ENCODE results near the gene FOXP2. TPM values are rescaled to one million over a fixed set of nuclear protein-coding genes. Genes with fewer than 3 reads are reported as not detected.
"Not testable (repeated sequence)": the region's sequence is repeated elsewhere in the genome, so short reads cannot be mapped to it uniquely, and the experiment has no call there.

Gene FOXP2
- total and polyA plus RNA-seq, 2 of the 4 experiments (the other 2 are of a cell fraction) = 0.89 to 1.1 TPM

DNA sequence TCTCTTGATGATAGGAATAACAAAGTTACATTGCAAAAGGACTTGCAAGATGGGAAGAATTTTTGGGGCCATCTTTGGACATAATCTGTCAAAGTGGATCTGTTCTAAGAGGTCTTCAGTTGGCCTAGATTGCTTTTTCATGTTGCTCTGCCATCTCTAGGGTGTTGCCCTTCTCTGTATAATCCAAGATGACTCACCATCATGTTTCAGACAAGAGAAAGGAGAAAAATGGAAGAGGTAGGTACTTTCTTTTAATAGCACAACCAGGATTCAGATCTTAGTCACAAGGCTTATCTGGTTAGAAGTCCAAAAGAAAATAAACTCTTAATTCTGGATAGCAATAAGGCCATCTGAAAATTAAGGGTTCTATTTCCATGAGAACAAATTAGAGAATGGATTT lies 38.7 kb upstream of the FOXP2 start:
- no peak overlapping the region for H2BK15ac ChIP-seq (ENCODE audit: low read depth, low read length)
- no peak overlapping the region for H4K5ac ChIP-seq (ENCODE audit: low read depth, low read length)
- in situ Hi-C loops (cut with MboI; ENCODE audit: low sequenced_read_pairs) = no loop called here
- no peak overlapping the region for H3K14ac ChIP-seq (replicated peaks; ENCODE audit: low read depth, low read length)
- no peak for TF ChIP-seq RCOR1 (IDR thresholded peaks at IDR 0.05; ENCODE audit: insufficient replicate concordance, low read length)
- no peak for TF ChIP-seq RAD21 (IDR thresholded peaks at IDR 0.05; ENCODE audit: low read length)
- TF ChIP-seq RFX5 (IDR thresholded peaks at IDR 0.05; ENCODE audit: low read depth, low read length) = no peak
- H2AFZ ChIP-seq (replicated peaks; ENCODE audit: low read length, poor library complexity) = no peak overlapping the region
- no peaks in the 10 kb centered on the region for H3K27me3 ChIP-seq (ENCODE audit: control insufficient read depth, insufficient read depth, low read length)
- H3K4ac ChIP-seq (ENCODE audit: low read depth, low read length) = no peak overlapping the region
- H3K4me3 ChIP-seq (ENCODE audit: insufficient read depth, low read depth, low read length) = no peak overlapping the region
- no peaks in the 10 kb centered on the region for H3K79me1 ChIP-seq (ENCODE audit: low read depth in 1 of 2, low read length in 2 of 2)
- no peak overlapping the region for H3K23ac ChIP-seq (ENCODE audit: low read depth, low read length)
- no peaks in the 10 kb centered on the region for H3K9me3 ChIP-seq (ENCODE audit: control insufficient read depth, insufficient read depth, low read length)
- POLR2A ChIA-PET (ENCODE audit: unreplicated experiment) = no interaction called here
- no peak overlapping the region for H3K56ac ChIP-seq (ENCODE audit: extremely low read depth, insufficient read depth, low read length)
- no peak for ATAC-seq (ENCODE audit: low read depth)
- intact Hi-C loops (cut with micrococcal nuclease) = no loop called here
- no peak overlapping the region for H3K27ac ChIP-seq (ENCODE audit: insufficient read depth, low read length)
- H2BK20ac ChIP-seq (ENCODE audit: low read depth, low read length) = no peak overlapping the region
- no peak overlapping the region for H2BK120ac ChIP-seq (ENCODE audit: low read depth, low read length)
- no peaks in the 10 kb centered on the region for H4K20me1 ChIP-seq (ENCODE audit: insufficient read depth, low read length)
- H4K91ac ChIP-seq (ENCODE audit: insufficient read depth, low read depth, low read length) = no peak overlapping the region
- no peak overlapping the region for H4K8ac ChIP-seq (ENCODE audit: low read depth in 2 of 2, low read length in 2 of 2)
- no peak overlapping the region for H3K4me2 ChIP-seq (ENCODE audit: low read depth, low read length)
- no TSS peak for BruUV-seq (replicated peaks)
- no peaks in the 10 kb centered on the region for H3K4me1 ChIP-seq (ENCODE audit: control insufficient read depth, insufficient read depth, low read length)
- H2BK5ac ChIP-seq (ENCODE audit: low read depth, low read length, poor library complexity, severe bottlenecking) = no peak overlapping the region
- no peak overlapping the region for H3K9ac ChIP-seq (ENCODE audit: low read depth, low read length)
- no peak for DNase-seq
- H3K18ac ChIP-seq (ENCODE audit: low read depth, low read length) = no peak overlapping the region
- H2AK5ac ChIP-seq (ENCODE audit: low read depth, low read length) = no peak overlapping the region
- H2AK9ac ChIP-seq (replicated peaks; ENCODE audit: low read depth, low read length, poor library complexity) = no peak overlapping the region
- H3K36me3 ChIP-seq (ENCODE audit: control insufficient read depth, insufficient read depth, low read length) = no peaks in the 10 kb centered on the region
- CTCF ChIA-PET = no interaction called here
- H3K9me1 ChIP-seq (ENCODE audit: insufficient read depth, low read length) = no peaks in the 10 kb centered on the region
- dilution Hi-C loops (cut with HindIII; ENCODE audit: low sequenced_read_pairs, unreplicated experiment) = no loop called here

DNA sequence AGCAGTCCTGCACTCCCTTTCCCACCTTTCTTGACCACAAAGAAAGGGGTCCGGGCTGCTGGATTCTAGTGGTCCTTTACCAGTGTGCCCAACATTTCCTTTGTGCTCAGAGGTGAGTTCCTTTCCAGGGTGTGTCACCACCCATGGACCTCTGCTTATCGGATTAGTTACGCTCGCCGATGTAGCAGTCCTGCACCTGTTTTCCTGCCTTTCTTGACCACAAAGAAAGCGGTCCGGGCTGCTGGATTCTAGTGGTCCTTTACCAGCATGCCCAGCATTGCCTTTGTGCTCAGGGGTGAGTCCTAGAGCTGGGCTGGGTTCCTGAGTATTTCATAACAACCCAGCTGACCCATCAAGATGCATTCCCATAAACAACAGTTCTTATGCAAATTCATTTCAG lies 30.7 kb upstream of the FOXP2 start:
- H2AK5ac ChIP-seq (ENCODE audit: low read depth, low read length); H3K4me2 ChIP-seq (ENCODE audit: low read depth, low read length); H4K5ac ChIP-seq (ENCODE audit: low read depth, low read length); H4K8ac ChIP-seq (ENCODE audit: low read depth in 2 of 2, low read length in 2 of 2); dilution Hi-C loops (cut with HindIII; ENCODE audit: low sequenced_read_pairs, unreplicated experiment); H3K36me3 ChIP-seq (ENCODE audit: control insufficient read depth, insufficient read depth, low read length); DNase-seq; H3K23ac ChIP-seq (ENCODE audit: low read depth, low read length); POLR2A ChIA-PET (ENCODE audit: unreplicated experiment); in situ Hi-C loops (cut with MboI; ENCODE audit: low sequenced_read_pairs); H2BK120ac ChIP-seq (ENCODE audit: low read depth, low read length); H3K18ac ChIP-seq (ENCODE audit: low read depth, low read length); H3K4ac ChIP-seq (ENCODE audit: low read depth, low read length); H3K9me3 ChIP-seq (ENCODE audit: control insufficient read depth, insufficient read depth, low read length); H3K14ac ChIP-seq (replicated peaks; ENCODE audit: low read depth, low read length); BruUV-seq (replicated peaks); H3K56ac ChIP-seq (ENCODE audit: extremely low read depth, insufficient read depth, low read length); H3K4me3 ChIP-seq (ENCODE audit: insufficient read depth, low read depth, low read length); H3K4me1 ChIP-seq (ENCODE audit: control insufficient read depth, insufficient read depth, low read length); H2AFZ ChIP-seq (replicated peaks; ENCODE audit: low read length, poor library complexity); intact Hi-C loops (cut with micrococcal nuclease); H3K27me3 ChIP-seq (ENCODE audit: control insufficient read depth, insufficient read depth, low read length); H4K91ac ChIP-seq (ENCODE audit: insufficient read depth, low read depth, low read length); H3K27ac ChIP-seq (ENCODE audit: insufficient read depth, low read length); CTCF ChIA-PET; H2BK5ac ChIP-seq (ENCODE audit: low read depth, low read length, poor library complexity, severe bottlenecking); H3K79me1 ChIP-seq (ENCODE audit: low read depth in 1 of 2, low read length in 2 of 2); H3K9ac ChIP-seq (ENCODE audit: low read depth, low read length); H4K20me1 ChIP-seq (ENCODE audit: insufficient read depth, low read length); H2BK20ac ChIP-seq (ENCODE audit: low read depth, low read length); H2AK9ac ChIP-seq (replicated peaks; ENCODE audit: low read depth, low read length, poor library complexity); H2BK15ac ChIP-seq (ENCODE audit: low read depth, low read length); H3K9me1 ChIP-seq (ENCODE audit: insufficient read depth, low read length); ATAC-seq (ENCODE audit: low read depth): not testable (repeated sequence)
- 86% methylated on average over 2 of the region's 7 CpGs; no CpG with 5 or more reads in 1 of the 2 experiments for WGBS, 2 experiments (ENCODE audit: extremely low coverage in 2 of 2, insufficient read length in 1 of 2)

All from IMR-90 (cell line).